Kidney capillary endothelial cell (primary cell): ENCODE results near the gene ACACB.

Experiments used
- DNase-seq: peaks from one replicate; pipeline ENCODE4 v3.0.0-alpha.2; 2018; ENCODE audit warnings: low spot score

The ACACB gene

DNA sequence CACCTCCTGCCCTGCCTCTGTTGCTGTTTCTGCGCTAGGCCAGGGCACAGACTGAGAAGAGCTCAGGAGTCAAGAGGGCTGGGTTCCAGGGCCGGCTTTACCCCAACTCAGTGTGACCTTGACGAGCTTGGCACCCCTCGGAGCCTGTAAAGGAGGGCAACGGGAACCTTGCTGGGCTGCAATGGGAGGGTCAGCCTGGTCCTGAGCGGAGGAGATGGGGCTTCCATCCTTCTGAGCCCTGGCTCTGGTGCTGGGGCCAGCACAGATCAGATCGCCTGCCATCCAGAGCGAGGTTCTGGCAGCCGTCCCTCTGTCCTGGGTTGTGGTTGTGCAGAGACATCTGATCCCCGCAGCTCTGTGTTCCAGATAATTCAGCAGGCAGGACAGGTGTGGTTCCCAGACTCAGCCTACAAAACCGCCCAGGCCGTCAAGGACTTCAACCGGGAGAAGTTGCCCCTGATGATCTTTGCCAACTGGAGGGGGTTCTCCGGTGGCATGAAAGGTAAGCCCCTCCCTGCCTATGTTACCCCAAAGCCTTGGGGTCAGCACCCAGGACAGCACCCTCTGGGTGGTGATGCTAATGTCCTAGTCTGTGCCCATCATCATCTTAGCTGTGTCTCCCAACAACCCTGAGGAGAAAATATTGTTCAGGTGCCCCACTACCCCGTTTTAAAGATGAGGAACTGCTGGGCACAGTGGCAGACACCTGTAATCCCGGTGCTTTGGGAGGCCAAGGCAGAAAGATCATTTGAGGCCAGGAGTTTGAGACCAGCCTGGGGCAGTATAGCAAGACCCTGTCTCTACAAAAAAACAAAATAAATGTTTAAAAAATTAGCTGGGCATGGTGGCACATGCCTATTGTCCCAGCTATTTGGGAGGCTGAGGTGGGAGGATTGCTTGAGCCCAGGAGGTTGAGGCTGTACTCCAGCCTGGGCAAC is 142.5 kb downstream of the ACACB start:
- no peak for DNase-seq

- no peak for DNase-seq
Measured at GRCh38 chr12:109259545-109259895, 143.1 kb downstream of the ACACB start.

DNA sequence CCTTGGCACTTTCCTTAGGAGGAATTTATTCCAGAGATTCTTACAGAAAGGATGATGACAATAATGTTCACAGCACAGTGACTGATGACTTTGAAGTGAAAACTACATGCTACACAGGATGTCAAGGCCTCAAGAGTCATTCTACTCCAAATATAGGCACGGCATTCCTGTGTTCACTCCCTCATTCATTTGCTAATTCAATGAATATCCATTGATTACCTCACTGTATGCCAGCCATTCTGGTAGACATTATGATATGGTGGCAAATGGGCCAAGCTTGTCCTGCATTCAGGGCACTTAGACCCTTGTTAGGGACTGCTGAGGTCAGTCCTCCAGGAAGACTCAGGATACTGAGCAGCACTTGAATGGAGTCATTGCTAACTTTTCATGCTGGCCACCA is 144.7 kb downstream of the ACACB start:
- no peak for DNase-seq

DNA sequence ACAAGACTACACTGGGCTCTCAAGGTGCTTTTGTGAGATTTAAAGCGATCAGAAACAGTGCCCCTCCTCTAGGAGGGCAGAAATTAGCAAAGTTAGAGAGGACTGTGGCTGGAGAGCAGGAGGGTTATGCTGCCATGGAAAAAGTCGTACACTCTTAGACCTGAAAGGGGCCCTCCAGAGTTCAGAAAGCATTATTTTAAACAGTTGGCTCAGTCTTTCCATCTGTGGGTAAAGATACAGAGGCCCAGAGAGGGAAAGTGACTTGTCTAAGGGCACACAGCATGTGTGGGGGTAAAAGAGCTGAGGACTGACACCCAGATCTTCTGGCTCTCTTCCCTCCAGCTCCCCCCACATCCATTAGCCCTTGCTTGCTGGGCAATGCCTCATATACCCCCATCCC is 145.6 kb downstream of the ACACB start:
- DNase-seq, result no peak

GRCh38 chr12:109263439-109263838 is 147.1 kb downstream of the ACACB start:
- DNase-seq, result no peak

- peak; percentile 65 for DNase-seq
Measured at GRCh38 chr12:109264095-109264942, 147.9 kb downstream of the ACACB start.

DNA sequence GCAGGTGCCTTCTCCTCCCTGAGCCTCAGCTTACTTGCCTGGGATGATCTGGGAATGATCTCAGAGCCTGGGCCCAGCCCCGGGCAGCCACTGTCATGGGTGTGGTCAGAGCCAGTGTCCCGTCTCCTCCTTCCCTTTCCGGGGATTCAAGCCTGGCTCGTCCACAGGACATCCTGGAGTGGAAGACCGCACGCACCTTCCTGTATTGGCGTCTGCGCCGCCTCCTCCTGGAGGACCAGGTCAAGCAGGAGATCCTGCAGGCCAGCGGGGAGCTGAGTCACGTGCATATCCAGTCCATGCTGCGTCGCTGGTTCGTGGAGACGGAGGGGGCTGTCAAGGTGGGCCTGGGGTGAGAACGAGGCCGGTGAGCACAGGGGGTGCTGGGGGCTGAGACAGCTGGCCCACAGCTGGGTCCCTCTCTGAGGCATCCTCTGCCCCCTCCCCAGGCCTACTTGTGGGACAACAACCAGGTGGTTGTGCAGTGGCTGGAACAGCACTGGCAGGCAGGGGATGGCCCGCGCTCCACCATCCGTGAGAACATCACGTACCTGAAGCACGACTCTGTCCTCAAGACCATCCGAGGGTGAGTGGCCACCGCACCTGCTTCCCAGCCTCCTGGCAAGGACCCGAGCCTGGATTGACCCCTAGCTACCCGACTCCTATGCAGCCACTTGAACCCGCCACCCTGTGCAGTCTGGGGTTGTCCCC is 148.7 kb downstream of the ACACB start:
- no peak for DNase-seq

DNA sequence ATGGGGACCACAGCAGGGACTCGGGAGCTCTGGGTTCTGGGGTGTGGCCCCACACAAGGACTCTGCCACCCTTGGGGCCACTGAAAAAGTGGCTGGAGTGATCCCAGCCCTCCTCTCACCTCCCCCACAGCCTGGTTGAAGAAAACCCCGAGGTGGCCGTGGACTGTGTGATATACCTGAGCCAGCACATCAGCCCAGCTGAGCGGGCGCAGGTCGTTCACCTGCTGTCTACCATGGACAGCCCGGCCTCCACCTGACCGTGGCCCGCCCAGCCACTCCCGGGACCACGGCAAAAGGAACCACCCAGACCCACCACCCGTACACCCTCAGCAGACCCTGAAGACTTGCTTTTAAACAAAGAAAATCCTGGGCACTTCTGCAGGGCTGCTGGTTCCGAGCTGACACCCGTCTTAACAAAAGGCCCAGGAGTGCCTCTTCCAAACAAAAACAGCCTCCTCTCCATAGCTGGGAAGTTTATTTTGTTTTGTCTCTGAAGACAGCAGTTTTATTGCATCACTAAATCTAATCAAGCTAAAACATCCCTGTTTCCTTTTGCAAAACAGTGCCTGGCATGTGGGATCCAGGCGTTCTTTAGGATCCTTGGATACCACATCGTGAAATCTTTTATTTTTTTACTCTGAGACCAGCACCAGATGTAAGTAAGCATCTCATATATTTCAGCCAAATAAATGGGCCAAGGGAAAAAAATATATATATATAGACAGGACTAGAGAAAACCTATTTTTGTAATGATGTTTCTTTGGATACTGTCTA is 149.9 kb downstream of the ACACB start:
- DNase-seq, result no peak

GRCh38 chr12:109267361-109267760 is 151.0 kb downstream of the ACACB start:
- no peak for DNase-seq

DNA sequence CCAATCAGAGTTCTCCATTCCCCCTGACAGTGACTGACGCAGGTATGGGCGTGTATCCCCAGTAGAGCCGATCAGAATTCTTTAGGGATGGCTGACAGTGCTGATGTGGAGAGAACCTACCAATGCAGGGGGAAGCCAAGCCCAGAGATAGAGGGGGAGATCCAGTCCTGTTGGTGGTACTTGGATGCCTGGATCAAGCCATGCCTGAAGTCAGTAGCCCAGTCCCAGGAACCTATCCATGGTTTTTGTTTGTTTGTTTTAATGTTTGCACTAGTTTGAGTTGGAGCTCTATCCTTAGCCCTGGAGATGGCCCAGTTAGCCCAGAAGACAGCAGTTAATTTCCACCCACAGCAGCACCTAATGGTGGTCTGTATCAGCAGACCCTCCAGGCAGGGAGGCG is 152.5 kb downstream of the ACACB start:
- no peak for DNase-seq

DNA sequence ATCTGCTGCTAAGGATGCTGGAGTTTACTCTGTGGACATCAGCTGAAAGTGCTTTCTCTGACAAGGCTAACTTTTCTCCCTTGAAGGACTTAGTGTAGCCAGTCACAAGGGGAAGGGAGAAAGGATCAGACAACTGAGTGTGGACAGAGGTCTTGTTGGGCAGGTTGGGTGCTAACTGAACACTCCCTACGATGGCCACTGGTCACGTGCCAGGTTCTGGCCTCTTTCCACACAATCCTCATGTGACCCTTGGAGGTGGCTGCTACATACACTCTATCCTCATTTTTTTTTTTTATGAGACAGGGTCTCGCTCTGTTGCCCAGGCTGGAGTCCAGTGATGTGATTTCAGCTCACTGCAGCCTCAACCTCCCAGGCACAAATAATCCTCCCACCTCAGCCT is 153.0 kb downstream of the ACACB start:
- no peak for DNase-seq

- DNase-seq, result no peak
Measured at GRCh38 chr12:109270494-109270893, 154.1 kb downstream of the ACACB start.

DNA sequence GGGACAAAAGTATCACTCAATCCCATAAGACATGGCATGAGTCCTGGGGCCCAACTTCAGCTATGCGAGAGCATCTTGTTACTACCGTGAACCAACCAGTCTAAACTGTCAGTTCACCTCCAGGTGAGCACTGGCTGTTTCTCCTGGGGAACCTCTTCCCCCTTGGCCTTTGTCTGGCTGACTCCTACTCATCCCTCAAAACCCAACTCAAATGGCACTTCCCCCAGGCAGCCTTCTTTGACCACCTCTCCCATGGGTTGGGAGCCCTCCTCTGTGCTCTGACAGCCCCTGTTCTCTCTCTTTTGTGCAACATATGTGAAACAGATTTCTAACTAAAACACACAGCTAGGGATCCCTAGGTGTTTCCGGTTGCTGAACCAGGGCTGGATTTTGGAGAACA is 155.0 kb downstream of the ACACB start:
- no peak for DNase-seq

- no peak for DNase-seq
Measured at GRCh38 chr12:109273354-109273753, 157.0 kb downstream of the ACACB start.

GRCh38 chr12:109274381-109274780 is 158.0 kb downstream of the ACACB start:
- DNase-seq, result no peak

DNA sequence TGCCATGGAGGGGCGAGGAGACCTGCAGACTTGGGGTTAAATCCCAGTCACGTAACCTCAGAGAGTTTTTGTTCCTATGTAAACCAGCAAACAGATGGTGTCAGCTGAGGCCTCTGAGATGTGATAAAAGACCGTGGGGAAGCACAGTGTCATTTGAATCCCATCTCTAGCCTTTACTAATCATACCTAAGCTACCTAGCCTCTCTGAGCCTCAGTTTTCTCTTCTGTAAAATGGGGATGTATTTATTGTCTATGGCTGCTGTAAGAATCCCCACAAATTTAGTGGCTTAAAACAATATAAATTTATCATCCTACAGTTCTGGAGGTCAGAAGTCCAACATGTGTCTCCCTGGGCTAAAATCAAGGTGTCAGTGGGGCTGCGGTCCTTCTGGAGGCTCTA is 158.8 kb downstream of the ACACB start:
- no peak for DNase-seq

- DNase-seq, result no peak
Measured at GRCh38 chr12:109276160-109276559, 159.8 kb downstream of the ACACB start.

DNA sequence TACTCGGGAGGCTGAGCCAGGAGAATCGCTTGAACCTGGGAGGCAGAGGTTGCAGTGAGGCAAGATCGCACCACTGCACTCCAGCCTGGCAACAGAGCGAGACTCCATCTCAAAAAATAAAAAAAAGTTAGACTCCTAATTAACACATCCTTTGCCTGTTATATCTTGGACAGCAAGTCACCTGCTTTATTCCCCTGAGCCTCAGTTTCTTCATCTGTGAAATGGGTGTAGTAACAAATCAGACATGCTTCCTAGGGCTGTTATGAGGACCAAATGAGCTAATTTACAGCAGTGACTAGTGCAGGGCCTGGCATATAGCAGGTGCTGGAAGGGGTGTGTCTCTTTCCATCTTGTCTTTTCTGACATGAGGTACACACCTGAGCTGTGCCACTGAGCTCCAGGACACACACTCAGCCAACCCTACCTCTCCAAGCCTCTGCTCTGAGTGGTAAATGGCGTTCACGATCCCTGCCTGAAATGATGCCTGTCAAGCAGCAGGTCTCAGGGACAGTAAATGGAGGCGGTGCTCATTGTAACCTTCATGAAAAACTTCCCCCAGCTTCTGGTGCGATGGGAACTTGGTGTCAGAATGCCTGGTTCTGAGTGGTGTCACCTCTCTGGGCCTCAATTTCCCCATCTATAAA is 161.0 kb downstream of the ACACB start:
- DNase-seq, result no peak

- no peak for DNase-seq
Measured at GRCh38 chr12:109277899-109278762, 161.7 kb downstream of the ACACB start.

DNA sequence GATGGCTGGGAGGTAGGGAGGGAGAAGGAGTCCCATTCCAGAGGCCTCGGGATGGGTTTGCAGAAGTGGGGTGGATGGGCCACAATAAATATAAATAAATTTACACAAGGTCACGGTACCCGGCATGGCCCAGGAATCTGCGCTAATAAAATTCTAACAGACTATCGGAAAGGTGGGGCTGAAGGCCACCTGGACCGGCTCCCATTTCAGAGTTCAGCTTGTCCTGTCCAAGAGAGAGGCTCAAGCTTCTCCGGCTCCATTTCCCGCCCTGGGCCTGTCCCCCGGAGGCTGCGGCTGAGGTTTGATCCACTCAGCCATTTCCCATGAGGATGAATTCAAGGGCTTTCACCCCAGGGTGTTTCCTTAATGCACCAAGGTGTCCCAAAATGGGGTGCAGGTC is 162.5 kb downstream of the ACACB start:
- no peak for DNase-seq
